H9 (cell line): ENCODE data around the gene CCDC116. TPM values are rescaled to one million over a fixed set of nuclear protein-coding genes. Genes with fewer than 3 reads are reported as not detected.

Source experiments
- DNase-seq: peaks from one replicate; pipeline ENCODE4 v3.0.0-alpha.2; 2017
- H2AFZ ChIP-seq: one replicate; pipeline ENCODE4 v1.6.1; 2013; ENCODE audit warnings: mild to moderate bottlenecking, low read length, control low read depth, moderate library complexity
- H2AK5ac ChIP-seq: 2 replicates; pipeline ENCODE4 v1.6.1; 2013; ENCODE audit warnings: low read length, control low read depth, mixed read lengths; ENCODE audit not compliant: insufficient read length
- H2BK120ac ChIP-seq: one replicate; pipeline ENCODE4 v1.6.1; 2013; ENCODE audit warnings: low read depth, mild to moderate bottlenecking, low read length, control low read depth, inconsistent platforms; ENCODE audit not compliant: poor library complexity, severe bottlenecking
- H2BK12ac ChIP-seq: 2 replicates; pipeline ENCODE4 v1.6.1; 2013; ENCODE audit warnings: low read length, control low read depth, mixed read lengths, low read depth; ENCODE audit not compliant: insufficient read length
- H2BK15ac ChIP-seq: 2 replicates; pipeline ENCODE4 v1.6.1; 2013; ENCODE audit warnings: low read depth, low read length, control low read depth
- H2BK20ac ChIP-seq: one replicate; pipeline ENCODE4 v1.6.1; 2013; ENCODE audit warnings: low read depth, mild to moderate bottlenecking, low read length, control low read depth, inconsistent platforms; ENCODE audit not compliant: poor library complexity, severe bottlenecking
- H2BK5ac ChIP-seq: 2 replicates; pipeline ENCODE4 v1.6.1; 2013; ENCODE audit warnings: low read length, control low read depth, mixed read lengths; ENCODE audit not compliant: insufficient read length
- H3K14ac ChIP-seq: 2 replicates; pipeline ENCODE4 v1.6.1; 2013; ENCODE audit warnings: low read length, control low read depth; ENCODE audit not compliant: insufficient read depth
- H3K18ac ChIP-seq: 2 replicates; pipeline ENCODE4 v1.6.1; 2013; ENCODE audit warnings: low read depth, mild to moderate bottlenecking, mixed read lengths, low read length, control low read depth; ENCODE audit not compliant: insufficient read length
- H3K23ac ChIP-seq: 2 replicates; pipeline ENCODE4 v1.6.1; 2013; ENCODE audit warnings: low read length, control low read depth, mixed read lengths, low read depth; ENCODE audit not compliant: insufficient read length
- H3K23me2 ChIP-seq: 2 replicates; pipeline ENCODE4 v1.6.1; 2013; ENCODE audit warnings: low read depth, mild to moderate bottlenecking, mixed read lengths, low read length, control low read depth; ENCODE audit not compliant: insufficient read length, poor library complexity, severe bottlenecking
- H3K27ac ChIP-seq: 2 replicates; pipeline ENCODE4 v1.5.1; 2013; ENCODE audit warnings: low read length, control low read depth, mixed read lengths, low read depth; ENCODE audit not compliant: insufficient read length
- H3K27me3 ChIP-seq: 2 replicates; pipeline ENCODE4 v1.6.1; 2013; ENCODE audit warnings: low read length, control low read depth, inconsistent platforms; ENCODE audit not compliant: insufficient read depth
- H3K4ac ChIP-seq: 2 replicates; pipeline ENCODE4 v1.6.1; 2013; ENCODE audit warnings: low read depth, mild to moderate bottlenecking, control low read depth, inconsistent platforms, low read length, moderate library complexity
- H3K4me1 ChIP-seq: 2 replicates; pipeline ENCODE4 v1.6.1; 2013; ENCODE audit warnings: low read length, control low read depth, inconsistent platforms; ENCODE audit not compliant: insufficient read depth
- H3K4me2 ChIP-seq: 2 replicates; pipeline ENCODE4 v1.6.1; 2013; ENCODE audit warnings: low read length, control low read depth, mixed read lengths; ENCODE audit not compliant: insufficient read length, insufficient read depth
- H3K56ac ChIP-seq: 2 replicates; pipeline ENCODE4 v1.6.1; 2013; ENCODE audit warnings: low read depth, mild to moderate bottlenecking, mixed read lengths, low read length, control low read depth; ENCODE audit not compliant: insufficient read length
- H3K79me1 ChIP-seq: 2 replicates; pipeline ENCODE4 v1.6.1; 2013; ENCODE audit warnings: low read depth, mild to moderate bottlenecking, moderate library complexity, low read length, control low read depth, inconsistent platforms; ENCODE audit not compliant: insufficient read depth, poor library complexity, severe bottlenecking
- H3K79me2 ChIP-seq: 2 replicates; pipeline ENCODE4 v1.6.1; 2013; ENCODE audit warnings: low read length, control low read depth, inconsistent platforms; ENCODE audit not compliant: insufficient read depth
- H3K9ac ChIP-seq: 2 replicates; pipeline ENCODE4 v1.6.1; 2013; ENCODE audit warnings: low read length, control low read depth, mixed read lengths; ENCODE audit not compliant: insufficient read length; ENCODE audit errors: extremely low read depth
- H3K9me3 ChIP-seq: one replicate; pipeline ENCODE4 v1.6.1; 2013; ENCODE audit warnings: low read depth, low read length, inconsistent platforms; ENCODE audit not compliant: control insufficient read depth
- H3T11ph ChIP-seq: one replicate; pipeline ENCODE4 v1.6.1; 2013; ENCODE audit warnings: mild to moderate bottlenecking, low read length, control low read depth, inconsistent platforms
- H4K20me1 ChIP-seq: one replicate; pipeline ENCODE4 v1.6.1; 2013; ENCODE audit not compliant: control insufficient read depth, insufficient read length, insufficient read depth
- H4K5ac ChIP-seq: 2 replicates; pipeline ENCODE4 v1.6.1; 2013; ENCODE audit warnings: low read depth, mild to moderate bottlenecking, mixed read lengths, low read length, control low read depth; ENCODE audit not compliant: insufficient read length
- H4K8ac ChIP-seq: replicated peaks from 2 replicates; pipeline ENCODE4 v1.6.1; 2013; ENCODE audit warnings: low read length, control low read depth, mixed read lengths, low read depth; ENCODE audit not compliant: insufficient read length
- H4K91ac ChIP-seq: 2 replicates; pipeline ENCODE4 v1.6.1; 2013; ENCODE audit warnings: low read depth, mild to moderate bottlenecking, moderate library complexity, mixed read lengths, low read length, control low read depth; ENCODE audit not compliant: insufficient read length
- H3K27ac Mint-ChIP-seq, 3 experiments: 2 replicates in 2 of 3; 3 replicates in 1 of 3; pipeline ENCODE4 v1.8.0; 2020 to 2021; ENCODE audit warnings: mixed read lengths in 3 of 3, mild to moderate bottlenecking in 1 of 3, moderate library complexity in 1 of 3
- H3K27me3 Mint-ChIP-seq: 2 replicates; pipeline ENCODE4 v1.8.0; 2021; ENCODE audit warnings: low read depth, mild to moderate bottlenecking, moderate library complexity, mixed read lengths
- H3K36me3 Mint-ChIP-seq, 3 experiments: 2 replicates in 2 of 3; 3 replicates in 1 of 3; pipeline ENCODE4 v1.8.0; 2020 to 2021; ENCODE audit warnings: low read depth in 3 of 3, mixed read lengths in 3 of 3; ENCODE audit not compliant: insufficient read depth in 1 of 3
- H3K4me1 Mint-ChIP-seq, 2 experiments: 2 replicates each; pipeline ENCODE4 v1.8.0; 2020; ENCODE audit warnings: mixed read lengths in 2 of 2
- H3K4me3 Mint-ChIP-seq, 2 experiments: 2 replicates in 1 of 2; 3 replicates in 1 of 2; pipeline ENCODE4 v1.8.0; 2020 to 2021; ENCODE audit warnings: mild to moderate bottlenecking in 2 of 2, mixed read lengths in 2 of 2, moderate library complexity in 1 of 2
- H3K9me3 Mint-ChIP-seq, 2 experiments: 2 replicates in 1 of 2; 3 replicates in 1 of 2; pipeline ENCODE4 v1.8.0; 2020; ENCODE audit warnings: mild to moderate bottlenecking in 2 of 2, mixed read lengths in 2 of 2, moderate library complexity in 1 of 2
- CTCF ChIP-seq: fragments of 200-600 bp; sonication (generic); conservative IDR thresholded peaks from 3 replicates; pipeline ENCODE4 v1.8.0; 2021; ENCODE audit warnings: antibody characterized with exemption, mild to moderate bottlenecking
- WGBS: extraction: QIAGEN DNeasy Blood & Tissue Kit; methylation state at CpG from one replicate; pipeline ENCODE4 v1.1.7; 2013; ENCODE audit warnings: missing lambda C conversion rate, low lambda C conversion rate, mixed read lengths; ENCODE audit not compliant: insufficient read length; ENCODE audit errors: extremely low coverage; 5-methylcytosine and 5-hydroxymethylcytosine counted together
- microRNA-seq: library from miRNA; unstranded; fragments of <30 nt; microRNA quantifications from one replicate; pipeline ENCODE4, GENCODE V29; 2020; ENCODE audit warnings: borderline microRNAs expressed
- total RNA-seq: library from RNA; stranded (reverse); gene quantifications from 2 replicates; pipeline ENCODE4 v1.2.1, GENCODE V29; 2021

Gene CCDC116
- total RNA-seq, 1 experiment from 2014 or later: 0.63 TPM

- no peaks in the 10 kb centered on the region for H4K20me1 ChIP-seq
- no peaks in the 10 kb centered on the region for H3K9me3 Mint-ChIP-seq
- no peak overlapping the region for H2BK120ac ChIP-seq
- no peak overlapping the region for H2AFZ ChIP-seq
- H3T11ph ChIP-seq: no peak overlapping the region
- H2AK5ac ChIP-seq: no peak overlapping the region
- H3K23ac ChIP-seq: no peak overlapping the region
- H3K4me1 ChIP-seq: no peaks in the 10 kb centered on the region
- H3K4me2 ChIP-seq: no peak overlapping the region
- no peak overlapping the region for H4K5ac ChIP-seq
- no peak for DNase-seq
- H3K79me2 ChIP-seq: no peaks in the 10 kb centered on the region
- H3K23me2 ChIP-seq: no peaks in the 10 kb centered on the region
- no peak overlapping the region for H3K56ac ChIP-seq
- no peak overlapping the region for H3K27ac ChIP-seq
- H3K79me1 ChIP-seq: no peaks in the 10 kb centered on the region
- H3K4ac ChIP-seq: no peak overlapping the region
- H3K9ac ChIP-seq: no peak overlapping the region
- no peak overlapping the region for H2BK15ac ChIP-seq
- H3K9me3 ChIP-seq: no peaks in the 10 kb centered on the region
- no peak overlapping the region for H3K14ac ChIP-seq
- no peaks in the 10 kb centered on the region for H3K27me3 Mint-ChIP-seq
- no peak overlapping the region for H3K4me3 Mint-ChIP-seq
- H2BK20ac ChIP-seq: no peak overlapping the region
- peaks cover 13 to 30% (median 28%) of the 10 kb centered on the region in 3 experiments for H3K36me3 Mint-ChIP-seq
- H4K91ac ChIP-seq: no peak overlapping the region
- no peak overlapping the region for H2BK5ac ChIP-seq
- no peak overlapping the region for H3K27ac Mint-ChIP-seq
- no peak overlapping the region for H2BK12ac ChIP-seq
- H3K4me1 Mint-ChIP-seq: no peaks in the 10 kb centered on the region
- no CpG with 5 or more reads among the region's 8 CpGs for WGBS
- no peak overlapping the region for H4K8ac ChIP-seq
- H3K27me3 ChIP-seq: no peaks in the 10 kb centered on the region
- TF ChIP-seq CTCF: no peak
- no peak overlapping the region for H3K18ac ChIP-seq
Observed at GRCh38 chr22:21686193-21686608, 53.6 kb downstream of the CCDC116 start.

Small RNA genes within 50 kb of the gene (microRNA-seq; reads per million reads assigned to microRNA genes)
- gene MIR130B (1,018 reads per million, percentile 94 among the genes with 10 or more reads in this experiment), gene MIR301B (11.7 reads per million, percentile 49 among the genes with 10 or more reads in this experiment)

Other genes starting within 250 kb of the CCDC116 start
- 0.39 and 0.77 TPM in 2 replicates for gene RIMBP3B, start 249.0 kb upstream of the CCDC116 start, total RNA-seq
- gene HIC2, start 215.4 kb upstream of the CCDC116 start, total RNA-seq: 22.8 and 24.9 TPM in 2 replicates
- 3.3 and 4.2 TPM in 2 replicates for gene TMEM191C, start 165.4 kb upstream of the CCDC116 start, total RNA-seq
- gene RIMBP3C, start 81.3 kb upstream of the CCDC116 start, total RNA-seq: 0.22 and 0.44 TPM in 2 replicates
- gene UBE2L3, start 65.0 kb upstream of the CCDC116 start, total RNA-seq: 78.7 and 79.7 TPM in 2 replicates
- gene YDJC, start 2.7 kb upstream of the CCDC116 start, total RNA-seq: 29.8 and 30.2 TPM in 2 replicates
- gene SDF2L1, start 9.5 kb downstream of the CCDC116 start, total RNA-seq: 36.0 TPM in 2 replicates
- gene PPIL2, start 33.3 kb downstream of the CCDC116 start, total RNA-seq: 35.5 and 35.9 TPM in 2 replicates
- gene YPEL1, start 103.0 kb downstream of the CCDC116 start, total RNA-seq: 5.4 and 8.1 TPM in 2 replicates
- 90.3 and 98.1 TPM in 2 replicates for gene MAPK1, start 234.9 kb downstream of the CCDC116 start, total RNA-seq